Suprapubic skin (tissue), 4 donors: ENCODE measurements around the gene BIRC6.

Source experiments
- EP300 ChIP-seq: sonication (generic); formaldehyde crosslinking; IDR thresholded peaks from one replicate; pipeline ENCODE4 v1.6.1; 2017; ENCODE audit warnings: antibody characterized with exemption
- POLR2A ChIP-seq, 2 donors: fragments of 450-650 bp; IDR thresholded peaks; one replicate each; pipeline ENCODE4 v1.6.1; 2017; ENCODE audit warnings: antibody characterized with exemption in 2 of 2, mild to moderate bottlenecking in 2 of 2, moderate library complexity in 2 of 2
- POLR2AphosphoS5 ChIP-seq, 3 donors: sonication (generic); formaldehyde crosslinking; IDR thresholded peaks; one replicate each; pipeline ENCODE4 v1.6.1; 2017; ENCODE audit warnings: antibody characterized with exemption in 3 of 3
- TF ChIP-seq, protein P1 (sequence below), 2 donors: fragments of 200-600 bp in 1 of 2; fragments of 450-650 bp in 1 of 2; sonication (generic) in 1 of 2; IDR thresholded peaks; one replicate each; pipeline ENCODE4 v1.5.1; 2016 to 2019; ENCODE audit warnings: antibody characterized with exemption in 2 of 2, mild to moderate bottlenecking in 1 of 2, moderate library complexity in 1 of 2

DNA sequence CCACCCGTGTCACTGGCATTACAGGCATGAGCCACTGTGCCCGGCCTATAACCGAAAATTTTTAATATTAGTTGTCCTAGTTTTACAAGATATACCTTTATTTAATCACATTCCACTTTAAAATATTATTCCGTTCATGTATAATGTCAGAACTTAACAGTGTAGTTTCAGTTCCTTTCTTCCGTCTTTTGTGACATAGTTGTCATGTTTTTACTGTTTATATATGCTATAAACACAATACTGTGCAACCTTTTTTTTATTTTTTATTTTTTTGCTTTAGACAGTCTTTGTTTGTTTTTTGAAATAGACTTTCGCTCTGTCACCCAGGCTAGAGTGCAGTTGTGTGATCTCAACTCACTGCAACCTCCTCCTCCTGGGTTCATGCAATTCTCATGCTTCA is 141.5 kb downstream of the BIRC6 start:
- TF ChIP-seq, protein P1, sequence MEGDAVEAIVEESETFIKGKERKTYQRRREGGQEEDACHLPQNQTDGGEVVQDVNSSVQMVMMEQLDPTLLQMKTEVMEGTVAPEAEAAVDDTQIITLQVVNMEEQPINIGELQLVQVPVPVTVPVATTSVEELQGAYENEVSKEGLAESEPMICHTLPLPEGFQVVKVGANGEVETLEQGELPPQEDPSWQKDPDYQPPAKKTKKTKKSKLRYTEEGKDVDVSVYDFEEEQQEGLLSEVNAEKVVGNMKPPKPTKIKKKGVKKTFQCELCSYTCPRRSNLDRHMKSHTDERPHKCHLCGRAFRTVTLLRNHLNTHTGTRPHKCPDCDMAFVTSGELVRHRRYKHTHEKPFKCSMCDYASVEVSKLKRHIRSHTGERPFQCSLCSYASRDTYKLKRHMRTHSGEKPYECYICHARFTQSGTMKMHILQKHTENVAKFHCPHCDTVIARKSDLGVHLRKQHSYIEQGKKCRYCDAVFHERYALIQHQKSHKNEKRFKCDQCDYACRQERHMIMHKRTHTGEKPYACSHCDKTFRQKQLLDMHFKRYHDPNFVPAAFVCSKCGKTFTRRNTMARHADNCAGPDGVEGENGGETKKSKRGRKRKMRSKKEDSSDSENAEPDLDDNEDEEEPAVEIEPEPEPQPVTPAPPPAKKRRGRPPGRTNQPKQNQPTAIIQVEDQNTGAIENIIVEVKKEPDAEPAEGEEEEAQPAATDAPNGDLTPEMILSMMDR (IDR thresholded peaks at IDR 0.05): no peak
- TF ChIP-seq EP300 (no peak), POLR2AphosphoS5 (IDR thresholded peaks at IDR 0.05) (no peak), POLR2A (IDR thresholded peaks at IDR 0.05) (no peak)
